ENCODE results near the gene CD59. TPM values are rescaled to one million over a fixed set of nuclear protein-coding genes. Genes with fewer than 3 reads are reported as not detected.
"Not testable (repeated sequence)": the region's sequence is repeated elsewhere in the genome, so short reads cannot be mapped to it uniquely, and the experiment has no call there.

Gene CD59
- total RNA-seq, 3 donors from 2014 or later, result 296 to 563 (median 375) TPM

- Histone ChIP-seq H3K27ac (peak overlapping the region in 1 of 2 donors; percentile 17), H3K36me3 (no peaks in the 10 kb centered on the region), H3K9me3 (no peaks in the 10 kb centered on the region), H3K4me3 (peak overlapping the region in 1 of 3 donors; percentile 93), H3K27me3 (no peaks in the 10 kb centered on the region), H3K4me1 (peaks cover 3 to 6% of the 10 kb centered on the region in 2 donors)
- no peak for DNase-seq (ENCODE audit: low spot score in 2 of 2)
- no peak for TF ChIP-seq CTCF (IDR thresholded peaks at IDR 0.05)
- TF ChIP-seq POLR2AphosphoS5 (IDR thresholded peaks at IDR 0.05), result no peak
- no peak for TF ChIP-seq POLR2A (IDR thresholded peaks at IDR 0.05)
- intact Hi-C loops (cut with DNase I; ENCODE audit: low total_unique reads), result no loop called here
These were observed 5.5 kb downstream of the CD59 start for GRCh38 chr11:33730716-33731115.

- H3K9me3 ChIP-seq; H3K36me3 ChIP-seq; intact Hi-C loops (cut with DNase I; ENCODE audit: low total_unique reads); H3K4me3 ChIP-seq; H3K27ac ChIP-seq; H3K27me3 ChIP-seq; DNase-seq (ENCODE audit: low spot score in 2 of 2): not testable (repeated sequence)
- H3K4me1 ChIP-seq, result peaks cover 10 to 14% of the 10 kb centered on the region in 2 donors
These were observed 7.1 kb downstream of the CD59 start for GRCh38 chr11:33729072-33729664.

GRCh38 chr11:33727539-33727938 is 8.7 kb downstream of the CD59 start:
- intact Hi-C loops (cut with DNase I; ENCODE audit: low total_unique reads); H3K4me3 ChIP-seq; H3K36me3 ChIP-seq; DNase-seq (ENCODE audit: low spot score in 2 of 2); H3K27me3 ChIP-seq; H3K27ac ChIP-seq; H3K9me3 ChIP-seq: not testable (repeated sequence)
- peaks cover 16 to 18% of the 10 kb centered on the region in 2 donors for H3K4me1 ChIP-seq

GRCh38 chr11:33725496-33725895 is 10.7 kb downstream of the CD59 start:
- H3K9me3 ChIP-seq, result no peaks in the 10 kb centered on the region
- intact Hi-C loops (cut with DNase I; ENCODE audit: low total_unique reads), result no loop called here
- peaks cover 6% of the 10 kb centered on the region for H3K36me3 ChIP-seq
- H3K4me1 ChIP-seq, result peaks cover 15 to 19% of the 10 kb centered on the region in 2 donors
- no peak for DNase-seq (ENCODE audit: low spot score in 2 of 2)
- peak overlapping the region; percentile 43 to 72 for H3K27ac ChIP-seq
- peak overlapping the region in 1 of 3 donors; percentile 5 for H3K4me3 ChIP-seq
- TF ChIP-seq POLR2AphosphoS5 (IDR thresholded peaks at IDR 0.05) (no peak), CTCF (IDR thresholded peaks at IDR 0.05) (no peak), POLR2A (IDR thresholded peaks at IDR 0.05) (no peak)
- no peaks in the 10 kb centered on the region for H3K27me3 ChIP-seq

DNA sequence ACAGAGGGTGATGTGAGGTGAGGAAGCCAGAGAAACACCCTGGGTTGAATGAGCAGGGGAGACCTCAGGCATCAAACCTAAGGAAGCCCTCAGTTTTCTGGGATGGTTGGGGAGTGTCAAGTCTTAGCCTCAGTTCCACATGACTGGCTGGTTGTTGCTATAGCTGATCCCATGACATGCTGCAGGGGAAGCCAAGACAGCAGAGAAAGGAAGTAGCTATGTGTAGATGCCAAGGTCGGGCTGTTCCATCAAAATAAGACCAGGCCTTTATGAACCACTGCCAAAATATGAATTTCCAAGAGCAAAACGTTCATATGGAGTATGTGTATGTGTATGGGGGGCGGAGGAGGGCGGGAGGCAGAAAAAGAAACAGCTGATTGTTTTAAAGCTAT is 11.6 kb downstream of the CD59 start:
- peak overlapping the region in 1 of 3 donors; percentile 27 for H3K4me3 ChIP-seq
- TF ChIP-seq CTCF (IDR thresholded peaks at IDR 0.05) (no peak), POLR2AphosphoS5 (IDR thresholded peaks at IDR 0.05) (peak in 1 of 3 donors; percentile 47), POLR2A (IDR thresholded peaks at IDR 0.05) (no peak)
- H3K9me3 ChIP-seq, result no peaks in the 10 kb centered on the region
- intact Hi-C loops (cut with DNase I; ENCODE audit: low total_unique reads), result no loop called here
- peak overlapping the region; percentile 72 to 94 for H3K27ac ChIP-seq
- peaks cover 15 to 19% of the 10 kb centered on the region in 2 donors for H3K4me1 ChIP-seq
- H3K36me3 ChIP-seq, result peaks cover 6% of the 10 kb centered on the region
- H3K27me3 ChIP-seq, result no peaks in the 10 kb centered on the region
- peak in 1 of 2 donors; percentile 32 for DNase-seq (ENCODE audit: low spot score in 2 of 2)

- Histone ChIP-seq H3K27me3 (no peaks in the 10 kb centered on the region), H3K4me1 (peaks cover 15 to 19% of the 10 kb centered on the region in 2 donors), H3K27ac (peak overlapping the region; percentile 72 to 94), H3K4me3 (peak overlapping the region in 1 of 3 donors; percentile 39), H3K36me3 (peaks cover 6% of the 10 kb centered on the region), H3K9me3 (no peaks in the 10 kb centered on the region)
- DNase-seq (ENCODE audit: low spot score in 2 of 2), result no peak
- intact Hi-C loops (cut with DNase I; ENCODE audit: low total_unique reads), result no loop called here
- peak in 2 of 3 donors; percentile 53 to 61 for TF ChIP-seq POLR2AphosphoS5 (IDR thresholded peaks at IDR 0.05)
- TF ChIP-seq POLR2A (IDR thresholded peaks at IDR 0.05), result no peak
These were observed 12.9 kb downstream of the CD59 start for GRCh38 chr11:33723238-33723881.
